ENCODE results near the gene OR10J5.

The OR10J5 gene

GRCh38 chr1:159535907-159536306, at the start of gene OR10J5:
OR10J5 (minus strand) TSS chr1:159536007; CDS start chr1:159536007, 0 bp downstream.
- no peak for DNase-seq (ENCODE audit: extremely low read depth, low read depth)
- TF ChIP-seq CTCF (IDR thresholded peaks at IDR 0.05; ENCODE audit: low read depth, low read length), result no peak

DNA sequence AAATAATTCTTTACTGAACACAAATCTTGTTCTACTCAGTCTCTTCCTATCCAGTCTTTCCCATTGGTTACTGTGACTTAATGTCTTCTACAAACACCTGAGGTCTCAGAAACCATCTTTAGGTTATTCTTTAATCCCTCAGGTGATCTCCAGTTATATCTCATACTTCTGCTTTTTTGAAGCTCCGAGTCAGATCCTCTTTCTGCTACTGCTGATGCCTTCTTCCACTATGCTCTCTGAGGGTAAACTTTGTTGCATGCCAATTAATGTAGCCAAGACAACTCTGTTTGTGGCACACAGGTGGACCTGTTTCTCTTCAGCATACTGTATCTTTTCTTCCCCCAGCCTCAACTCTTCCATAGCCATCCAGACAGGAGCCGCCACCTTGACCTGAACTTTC, 48.7 kb upstream of the OR10J5 start:
- no peak for DNase-seq (ENCODE audit: extremely low read depth, low read depth)
- TF ChIP-seq CTCF (IDR thresholded peaks at IDR 0.05; ENCODE audit: low read depth, low read length), result no peak

DNA sequence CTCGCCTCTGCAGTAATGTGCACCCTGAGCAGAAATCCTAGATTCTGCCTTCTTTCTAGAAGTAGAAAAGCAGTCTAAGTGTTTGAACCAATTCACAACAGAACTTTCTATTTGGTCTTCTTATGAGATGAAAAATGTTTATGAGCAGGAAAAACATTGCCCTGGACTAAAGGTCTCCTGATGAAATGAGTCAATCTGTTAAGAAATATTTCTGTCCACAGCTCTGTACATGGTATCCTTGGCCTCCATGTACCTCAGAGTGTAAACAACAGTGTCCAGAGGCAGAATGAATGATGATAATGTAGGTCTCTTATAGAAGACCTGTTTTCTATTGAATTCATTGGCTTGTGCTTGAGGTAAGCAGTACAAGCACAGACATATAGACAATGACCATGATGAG, 45.6 kb upstream of the OR10J5 start:
- DNase-seq (ENCODE audit: extremely low read depth, low read depth), result no peak
- TF ChIP-seq CTCF (IDR thresholded peaks at IDR 0.05; ENCODE audit: low read depth, low read length), result no peak

- no peak for TF ChIP-seq CTCF (IDR thresholded peaks at IDR 0.05; ENCODE audit: low read depth, low read length)
- DNase-seq (ENCODE audit: extremely low read depth, low read depth), result no peak
These were observed 44.5 kb upstream of the OR10J5 start for GRCh38 chr1:159580340-159580739.

- no peak for TF ChIP-seq CTCF (IDR thresholded peaks at IDR 0.05; ENCODE audit: low read depth, low read length)
- no peak for DNase-seq (ENCODE audit: extremely low read depth, low read depth)
These were observed 41.6 kb upstream of the OR10J5 start for GRCh38 chr1:159577446-159577845.

GRCh38 chr1:159562680-159563079, 26.9 kb upstream of the OR10J5 start:
- DNase-seq (ENCODE audit: extremely low read depth, low read depth), result no peak
- no peak for TF ChIP-seq CTCF (IDR thresholded peaks at IDR 0.05; ENCODE audit: low read depth, low read length)

DNA sequence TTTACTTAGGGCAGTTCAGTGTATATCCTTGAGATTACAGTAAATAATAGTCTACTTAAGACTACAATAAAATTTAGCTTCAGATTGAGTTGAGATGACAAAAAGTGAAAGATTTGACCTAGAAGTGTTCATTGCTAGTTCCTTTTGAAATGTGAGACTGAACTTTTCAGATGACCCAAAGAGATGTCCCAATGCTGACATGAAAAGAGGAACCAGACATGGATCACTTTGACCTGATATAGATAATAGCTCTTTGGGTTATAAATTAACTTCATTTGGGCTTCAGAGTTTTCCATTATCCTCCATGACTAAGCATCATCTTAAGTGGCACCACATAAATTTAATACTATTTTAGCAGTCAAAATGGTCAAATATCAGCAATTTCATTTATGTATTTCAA, 25.7 kb upstream of the OR10J5 start:
- DNase-seq (ENCODE audit: extremely low read depth, low read depth), result no peak
- no peak for TF ChIP-seq CTCF (IDR thresholded peaks at IDR 0.05; ENCODE audit: low read depth, low read length)

Measured in AG09319 (cell line).